GM21367 (cell line): ENCODE measurements around the gene RCVRN.

ENCODE experiments used
- ATAC-seq: cut with Tn5 transposase; IDR thresholded peaks from one replicate; pipeline ENCODE4 v1.9.1; 2021; ENCODE audit not compliant: unreplicated experiment

RCVRN gene

DNA sequence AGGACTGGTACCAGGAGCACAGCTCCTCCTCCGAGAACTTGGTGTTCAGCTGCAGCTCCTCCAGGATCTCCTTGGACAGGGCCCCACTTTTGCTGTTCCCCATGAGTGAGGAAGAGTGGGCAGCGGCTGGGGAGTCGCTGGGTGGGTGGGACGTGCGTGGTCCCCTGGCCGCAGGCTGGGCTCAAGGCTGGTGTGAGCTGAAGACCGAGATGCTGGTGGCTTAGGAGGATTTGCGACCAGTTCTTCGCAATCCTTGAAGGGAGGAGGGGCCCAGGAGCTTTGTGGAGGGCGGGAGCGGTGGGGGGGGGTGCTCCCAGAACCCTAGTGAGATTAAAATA lies at the start of gene RCVRN:
Gene RCVRN, minus strand, starts transcription at position 194 of the 338 bp plus-strand sequence. Its CDS starts 91 bp downstream, at position 103.
- no peak for ATAC-seq

DNA sequence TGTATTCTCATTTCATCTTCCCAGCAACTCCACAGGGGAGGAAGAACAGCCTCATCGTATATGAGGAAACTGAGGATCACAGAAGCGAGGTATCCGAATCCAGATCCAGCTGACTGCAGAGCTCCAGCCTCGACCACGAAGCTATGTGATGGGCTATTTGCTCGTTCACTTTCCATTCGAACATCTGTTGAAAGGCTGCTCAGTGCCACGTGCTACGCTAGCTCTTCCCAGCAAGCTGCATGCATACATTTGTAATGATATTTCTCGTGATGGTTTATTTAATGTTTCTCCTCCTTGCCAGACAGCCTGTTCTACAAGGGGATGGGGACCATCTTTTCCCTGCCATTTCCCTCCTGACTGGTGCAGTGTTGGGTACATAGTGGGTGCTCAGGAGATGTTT lies 48.4 kb upstream of the RCVRN start:
- ATAC-seq, result no peak

- ATAC-seq, result no peak
Measured at GRCh38 chr17:9951803-9952202, 46.7 kb upstream of the RCVRN start.

GRCh38 chr17:9948928-9949327 lies 43.9 kb upstream of the RCVRN start:
- ATAC-seq, result no peak

GRCh38 chr17:9944704-9945103 lies 39.6 kb upstream of the RCVRN start:
- ATAC-seq, result no peak

- ATAC-seq, result no peak
Measured at GRCh38 chr17:9943343-9943742, 38.3 kb upstream of the RCVRN start.

DNA sequence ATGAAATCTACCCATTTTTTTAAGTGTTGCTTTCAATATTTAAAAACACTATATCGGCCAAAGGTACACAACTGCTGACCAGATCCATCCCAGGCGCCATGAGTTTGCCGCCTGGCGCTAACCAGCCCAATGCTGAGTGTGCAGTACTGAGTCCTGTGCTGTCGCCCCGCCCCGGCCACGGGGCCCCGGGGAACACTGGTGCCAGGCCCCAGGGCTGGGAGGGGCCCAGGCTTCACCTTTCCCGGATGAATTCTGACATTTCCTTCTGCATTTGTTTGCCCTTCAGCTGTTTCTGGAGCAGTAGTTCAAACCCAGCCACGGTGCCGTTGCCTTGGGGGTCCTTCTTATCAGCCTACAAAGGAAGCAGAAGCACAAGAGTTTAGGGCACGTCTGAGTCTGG lies 37.8 kb upstream of the RCVRN start:
- ATAC-seq, result no peak

DNA sequence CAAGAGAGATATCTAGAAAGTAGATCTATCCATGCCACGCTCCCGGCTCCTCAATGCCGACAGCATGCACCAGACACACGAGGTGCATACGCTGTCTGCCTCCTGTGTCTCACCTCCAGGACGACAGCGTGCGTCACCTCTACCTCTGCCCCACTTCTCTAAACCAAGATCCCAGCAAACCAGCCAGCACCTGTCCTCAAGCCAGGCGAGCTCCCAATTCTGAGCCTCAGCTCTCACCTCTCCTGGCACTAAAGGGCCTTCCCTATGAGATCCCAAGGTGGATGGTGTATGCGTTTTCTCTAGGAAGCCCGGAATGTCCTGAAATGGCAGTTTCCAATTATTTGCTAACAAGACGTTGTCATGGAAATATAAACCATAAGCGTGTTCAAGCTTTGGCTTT lies 36.2 kb upstream of the RCVRN start:
- no peak for ATAC-seq

GRCh38 chr17:9940841-9941240 lies 35.8 kb upstream of the RCVRN start:
- ATAC-seq, result no peak

DNA sequence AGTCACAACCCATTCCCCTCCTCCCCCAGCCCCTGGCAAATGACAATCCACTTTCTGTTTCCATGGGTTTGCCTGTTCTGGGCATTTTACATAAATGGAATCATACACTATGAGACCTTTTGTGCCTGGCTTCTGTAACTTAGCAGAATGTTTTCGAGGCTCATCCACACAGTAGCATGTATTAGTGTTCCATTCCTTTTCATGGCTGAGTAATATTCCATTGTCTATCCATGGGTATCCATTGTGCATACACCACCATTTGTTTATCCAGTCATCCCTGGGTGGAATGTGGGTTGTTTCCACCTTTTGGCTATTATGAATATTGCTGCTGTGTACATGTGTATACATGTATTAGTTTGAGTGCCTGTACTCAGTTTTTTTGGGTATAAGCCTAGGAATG lies 33.7 kb upstream of the RCVRN start:
- ATAC-seq, result no peak

DNA sequence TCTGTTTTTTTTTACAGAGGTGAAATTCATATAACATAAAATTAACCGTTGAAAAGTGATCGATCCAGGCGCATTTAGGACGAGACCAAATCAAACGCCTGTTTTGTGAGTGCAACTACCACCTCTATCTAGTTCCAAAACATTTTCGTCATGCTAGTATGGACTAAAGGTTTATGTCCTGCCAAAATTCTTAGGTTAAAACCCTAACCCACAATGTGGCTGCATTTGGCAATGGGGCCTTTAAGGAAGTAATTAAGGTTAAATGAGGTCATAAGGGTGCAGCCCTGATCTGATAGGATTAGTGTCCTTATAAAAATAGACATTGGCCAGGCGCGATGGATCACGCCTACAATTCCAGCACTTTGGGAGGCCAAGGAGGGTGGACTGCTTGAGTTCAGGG lies 32.8 kb upstream of the RCVRN start:
- no peak for ATAC-seq

- no peak for ATAC-seq
Measured at GRCh38 chr17:9937241-9937761, 32.2 kb upstream of the RCVRN start.

DNA sequence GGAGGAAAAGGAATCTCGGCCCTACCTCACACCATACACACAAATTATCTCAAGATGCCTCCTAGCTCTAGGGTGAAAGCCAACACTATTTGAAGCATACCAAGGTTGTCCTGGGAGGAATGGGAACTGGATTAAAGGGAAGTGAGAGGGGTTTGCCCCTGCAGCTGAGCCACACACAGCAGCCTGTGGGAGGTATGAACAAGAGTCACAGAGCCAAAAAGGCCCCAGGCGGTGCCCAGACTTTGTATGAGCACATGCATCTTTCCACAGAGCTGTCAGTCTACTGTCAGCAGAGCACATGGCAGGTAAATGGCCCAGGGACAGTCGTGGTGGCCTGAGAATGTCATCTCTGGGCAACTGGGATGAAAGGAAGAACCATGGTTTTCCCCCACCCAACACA lies 31.0 kb upstream of the RCVRN start:
- ATAC-seq, result no peak

GRCh38 chr17:9935408-9935807 lies 30.3 kb upstream of the RCVRN start:
- ATAC-seq, result no peak

DNA sequence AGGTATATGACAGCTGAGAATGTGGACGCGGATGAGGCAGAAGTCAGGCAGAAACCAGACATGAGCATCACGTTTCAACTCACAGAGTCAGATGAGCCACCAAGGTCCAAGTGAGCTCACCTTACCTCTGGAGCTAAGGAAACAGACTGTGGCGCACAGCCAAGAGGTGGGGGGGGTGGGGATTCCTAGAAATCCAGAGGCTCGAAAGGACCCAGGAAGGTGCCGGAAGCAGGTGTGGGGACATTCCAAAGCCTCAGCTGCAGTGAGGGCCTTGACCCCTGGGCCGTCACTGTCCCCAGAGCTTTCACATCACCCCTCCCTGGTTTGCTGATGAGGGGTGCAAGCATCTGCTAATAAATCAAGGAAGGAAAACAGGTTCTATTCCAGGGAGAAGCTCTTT lies 29.3 kb upstream of the RCVRN start:
- ATAC-seq, result no peak

- no peak for ATAC-seq
Measured at GRCh38 chr17:9932491-9932890, 27.4 kb upstream of the RCVRN start.

DNA sequence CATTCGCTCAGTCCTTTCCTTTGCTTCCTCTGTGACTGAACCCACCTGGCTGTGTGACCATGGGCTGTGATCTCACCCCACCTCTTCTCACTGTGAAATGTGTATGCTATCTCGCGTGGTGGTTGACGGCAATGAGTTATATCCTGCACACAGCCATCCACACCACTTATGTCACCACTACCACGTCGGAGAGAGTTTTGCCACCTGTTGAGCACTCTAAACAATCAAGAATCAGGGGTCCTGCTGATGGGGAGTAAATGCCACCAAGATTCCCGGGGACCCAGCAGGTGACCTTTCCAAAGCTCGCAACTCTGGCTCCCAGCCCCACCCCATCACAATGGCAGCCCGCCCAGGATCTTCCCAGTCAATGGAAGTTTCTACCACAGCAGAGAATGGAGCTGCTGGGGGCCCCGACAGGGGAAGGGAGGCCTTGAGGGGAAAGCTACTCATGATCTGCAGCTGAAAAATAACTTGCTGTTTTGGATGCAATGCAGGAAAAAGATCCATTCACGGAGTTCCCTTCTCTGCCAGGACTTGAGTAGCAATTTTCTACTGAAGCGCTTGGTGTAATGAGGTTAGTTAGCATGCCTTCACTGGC lies 26.2 kb upstream of the RCVRN start:
- ATAC-seq, result no peak

DNA sequence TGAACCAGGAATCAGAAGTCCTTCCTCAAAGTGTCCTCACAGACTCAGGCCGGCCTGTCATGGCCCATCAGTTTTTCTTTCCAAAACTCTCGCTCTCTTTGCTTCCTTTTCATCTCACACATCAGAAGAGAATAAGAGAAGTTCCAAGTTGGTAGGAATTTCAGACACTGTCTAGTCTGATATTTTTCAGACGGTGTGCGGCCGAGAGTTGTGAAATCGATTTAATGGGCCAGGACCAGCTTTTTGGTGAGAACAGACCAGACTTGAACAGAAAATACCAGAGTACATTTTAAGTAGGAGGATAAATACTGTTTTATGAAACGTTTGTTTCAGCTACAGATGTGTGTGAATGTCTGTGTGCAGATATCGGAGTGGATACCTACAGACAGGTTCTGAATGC lies 24.8 kb upstream of the RCVRN start:
- ATAC-seq, result no peak

- no peak for ATAC-seq
Measured at GRCh38 chr17:9928601-9929333, 23.7 kb upstream of the RCVRN start.

GRCh38 chr17:9926150-9926804 lies 21.2 kb upstream of the RCVRN start:
- ATAC-seq, result no peak

- no peak for ATAC-seq
Measured at GRCh38 chr17:9925457-9925856, 20.4 kb upstream of the RCVRN start.

- ATAC-seq, result peak; percentile 54
Measured at GRCh38 chr17:9924735-9925191, 19.7 kb upstream of the RCVRN start.
